Fibroblast of gingiva (primary cell): ENCODE measurements around the gene MYADM.

Experiments used
- DNase-seq: peaks from one replicate; pipeline ENCODE4 v3.0.0-alpha.2; 2011; ENCODE audit warnings: low read depth

The MYADM gene

DNA sequence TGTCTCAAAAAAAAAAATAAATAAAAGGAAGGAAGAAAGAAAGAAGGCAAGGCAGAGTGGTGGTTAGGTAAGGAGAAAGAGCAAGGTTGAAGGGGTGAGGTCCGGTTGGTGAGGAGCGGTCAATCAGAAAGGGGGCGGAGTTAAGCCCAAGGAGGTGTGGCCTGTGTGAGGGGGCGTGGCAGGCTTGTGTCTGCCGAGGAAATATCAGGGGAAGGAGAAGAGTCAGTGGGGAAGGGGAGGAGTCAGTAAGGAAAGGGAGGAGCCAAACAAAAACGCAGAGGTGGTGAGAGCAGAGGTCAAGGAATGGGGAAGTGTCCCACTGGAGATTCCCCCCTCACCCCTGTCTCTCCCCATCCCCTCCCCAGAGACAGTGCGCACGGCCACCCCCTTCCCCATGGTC is 47.3 kb downstream of the MYADM start:
- DNase-seq = no peak

DNA sequence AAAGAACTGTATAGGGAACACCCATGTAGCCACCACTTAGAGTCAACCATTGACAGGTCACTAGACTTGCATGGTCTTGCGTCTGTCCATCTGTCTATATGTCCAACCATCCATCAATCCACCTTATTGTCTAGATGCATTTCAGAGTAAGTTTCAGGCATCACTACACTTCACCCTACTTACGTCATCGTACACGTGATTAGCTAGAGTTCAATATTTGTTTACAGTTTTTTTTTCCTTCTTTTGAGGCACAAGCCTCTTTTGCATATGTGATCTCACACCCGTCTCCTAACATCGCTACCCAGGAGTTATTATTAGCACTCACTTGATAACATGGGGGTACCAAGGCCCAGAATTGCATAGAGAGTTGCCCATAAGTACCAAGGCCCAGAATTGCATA is 48.3 kb downstream of the MYADM start:
- no peak for DNase-seq

DNA sequence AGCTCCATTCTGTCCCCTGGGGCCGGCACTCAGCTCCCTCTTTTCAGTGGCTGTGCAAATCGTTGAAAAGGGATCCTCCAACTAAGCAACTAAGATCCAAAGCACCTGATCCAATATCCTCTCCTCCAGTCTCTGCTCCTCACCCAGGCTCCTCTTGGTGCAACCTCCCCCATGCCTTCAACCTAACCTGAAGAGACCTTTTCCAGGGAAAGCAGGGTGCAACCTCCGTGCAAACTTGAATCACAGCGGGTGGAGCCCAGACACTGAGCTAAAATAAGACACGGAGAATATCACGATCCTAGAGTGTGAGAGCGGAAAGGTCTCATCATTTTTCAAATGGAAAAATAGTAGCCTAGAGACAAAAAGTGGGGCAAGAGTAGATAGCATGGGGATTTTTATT is 49.7 kb downstream of the MYADM start:
- DNase-seq = no peak
